Bronchial epithelial cell (primary cell): ENCODE data around the gene ASNSD1. TPM values are rescaled to one million over a fixed set of nuclear protein-coding genes. Genes with fewer than 3 reads are reported as not detected.

Source experiments
- DNase-seq: peaks from one replicate; pipeline ENCODE4 v3.0.0-alpha.2; 2010; ENCODE audit warnings: low read depth
- FAIRE-seq: peaks from 2 replicates; lab custom pipeline; 2011; peaks lifted over from hg19 to GRCh38; lab: Jason Lieb, UNC
- H3K27me3 ChIP-seq: 2 replicates; pipeline ENCODE4 v1.5.1; 2011; ENCODE audit warnings: low read length; ENCODE audit not compliant: control insufficient read depth, insufficient read depth
- H3K36me3 ChIP-seq: 2 replicates; pipeline ENCODE4 v1.5.1; 2011; ENCODE audit warnings: low read length; ENCODE audit not compliant: control insufficient read depth, insufficient read depth
- H3K4me3 ChIP-seq: 2 replicates; pipeline ENCODE4 v1.5.1; 2011; ENCODE audit warnings: mild to moderate bottlenecking, low read depth, low read length, control low read depth
- CTCF ChIP-seq: IDR thresholded peaks from 2 replicates; pipeline ENCODE4 v1.5.1; 2011; ENCODE audit warnings: mild to moderate bottlenecking, moderate library complexity, low read length, control low read depth, inconsistent platforms; ENCODE audit not compliant: insufficient read depth, severe bottlenecking
- total RNA-seq: library from RNA; depleted of rRNA; stranded (reverse); fragments of >200 nt; gene quantifications from 2 replicates; pipeline ENCODE4 v1.2.1, GENCODE V29; 2014

ASNSD1 gene
- total RNA-seq: 30.3 and 36.6 TPM in 2 replicates

GRCh38 chr2:189661148-189661956 is at the start of gene ASNSD1:
ASNSD1 (plus strand) TSS chr2:189661459; CDS start chr2:189666133, 4,674 bp downstream.
- no peaks in the 10 kb centered on the region for H3K36me3 ChIP-seq
- H3K4me3 ChIP-seq: peak within 1 kb of the TSS; percentile 73
- TF ChIP-seq CTCF: peak; percentile 85
- DNase-seq: peak; percentile 99
- FAIRE-seq: peak; percentile 98
- no peaks in the 10 kb centered on the region for H3K27me3 ChIP-seq

GRCh38 chr2:189613077-189613636 is 48.1 kb upstream of the ASNSD1 start:
- peak; percentile 94 for DNase-seq
- no peaks in the 10 kb centered on the region for H3K36me3 ChIP-seq
- H3K4me3 ChIP-seq: peak overlapping the region; percentile 19
- TF ChIP-seq CTCF: no peak
- H3K27me3 ChIP-seq: no peaks in the 10 kb centered on the region
- peak; percentile 91 for FAIRE-seq

- TF ChIP-seq CTCF: no peak
- Histone ChIP-seq H3K4me3 (no peak overlapping the region), H3K27me3 (no peaks in the 10 kb centered on the region), H3K36me3 (no peaks in the 10 kb centered on the region)
- DNase-seq (peak; percentile 86), FAIRE-seq (no peak)
Measured at GRCh38 chr2:189613650-189614420, 47.4 kb upstream of the ASNSD1 start.

GRCh38 chr2:189614585-189614984 is 46.7 kb upstream of the ASNSD1 start:
- DNase-seq (peak; percentile 63), FAIRE-seq (no peak)
- Histone ChIP-seq H3K4me3 (no peak overlapping the region), H3K27me3 (no peaks in the 10 kb centered on the region), H3K36me3 (no peaks in the 10 kb centered on the region)
- TF ChIP-seq CTCF: no peak

- no peak for DNase-seq
Measured at GRCh38 chr2:189618197-189618596, 43.1 kb upstream of the ASNSD1 start.

More at GRCh38 chr2:189618197-189618596, 43.1 kb upstream of the ASNSD1 start:
- H3K4me3 ChIP-seq: no peak overlapping the region
- FAIRE-seq: no peak
- H3K36me3 ChIP-seq: no peaks in the 10 kb centered on the region
- no peaks in the 10 kb centered on the region for H3K27me3 ChIP-seq
- TF ChIP-seq CTCF: no peak
